Gastrocnemius medialis (tissue), 4 donors: ENCODE results near the gene NT5DC3.

ENCODE experiments used
- CTCF ChIP-seq, 5 experiments: fragments of 450-650 bp in 3 of 5; fragments of 200-600 bp in 2 of 5; sonication (generic) in 2 of 5; IDR thresholded peaks in 4 of 5; conservative IDR thresholded peaks in 1 of 5; 1 replicate in 4 of 5; 2 replicates in 1 of 5; pipeline ENCODE4 v1.5.1; 2016 to 2019; ENCODE audit warnings: antibody characterized with exemption in 5 of 5, mild to moderate bottlenecking in 3 of 5, moderate library complexity in 3 of 5
- POLR2A ChIP-seq, 2 donors: fragments of 450-650 bp; IDR thresholded peaks; one replicate each; pipeline ENCODE4 v1.6.1; 2017; ENCODE audit warnings: antibody characterized with exemption in 2 of 2, mild to moderate bottlenecking in 2 of 2, moderate library complexity in 2 of 2

GRCh38 chr12:103801709-103802585 is 39.1 kb downstream of the NT5DC3 start:
- TF ChIP-seq POLR2A (IDR thresholded peaks at IDR 0.05): no peak
- no peak for TF ChIP-seq CTCF (IDR thresholded peaks at IDR 0.05 in 4 of 5, conservative IDR thresholded peaks at IDR 0.05 in 1 of 5)
